ENCODE measurements around the gene RAD51AP1.

Gene RAD51AP1

DNA sequence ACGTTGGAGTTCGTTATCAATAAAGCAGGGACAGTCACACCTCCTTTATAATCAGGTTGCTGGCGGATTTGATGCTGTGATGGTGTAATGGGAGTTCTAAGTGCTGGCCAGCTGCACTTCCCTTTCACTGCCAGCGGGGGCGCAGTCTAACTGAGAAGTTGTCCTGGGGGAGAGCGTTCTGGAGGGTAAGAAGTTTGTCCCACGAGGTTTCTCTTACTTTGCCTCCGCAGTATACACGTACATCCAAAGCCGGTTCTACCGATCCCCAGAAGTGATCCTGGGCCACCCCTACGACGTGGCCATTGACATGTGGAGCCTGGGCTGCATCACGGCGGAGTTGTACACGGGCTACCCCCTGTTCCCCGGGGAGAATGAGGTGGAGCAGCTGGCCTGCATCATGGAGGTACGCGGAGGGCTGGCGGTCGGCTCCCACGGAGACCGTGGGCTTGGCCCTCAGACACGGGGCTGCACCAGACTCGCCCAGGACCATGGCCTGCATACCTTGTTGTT is 66.0 kb downstream of the RAD51AP1 start:
- Histone ChIP-seq H3K27me3 (ENCODE audit: insufficient read depth, low read depth, severe bottlenecking) (no peaks in the 10 kb centered on the region), H3K36me3 (no peaks in the 10 kb centered on the region), H3K9me3 (ENCODE audit: severe bottlenecking) (no peaks in the 10 kb centered on the region), H3K27ac (peak overlapping the region; percentile 71), H3K4me3 (ENCODE audit: low read depth, low read length) (peak overlapping the region; percentile 92)
- TF ChIP-seq, protein P1, sequence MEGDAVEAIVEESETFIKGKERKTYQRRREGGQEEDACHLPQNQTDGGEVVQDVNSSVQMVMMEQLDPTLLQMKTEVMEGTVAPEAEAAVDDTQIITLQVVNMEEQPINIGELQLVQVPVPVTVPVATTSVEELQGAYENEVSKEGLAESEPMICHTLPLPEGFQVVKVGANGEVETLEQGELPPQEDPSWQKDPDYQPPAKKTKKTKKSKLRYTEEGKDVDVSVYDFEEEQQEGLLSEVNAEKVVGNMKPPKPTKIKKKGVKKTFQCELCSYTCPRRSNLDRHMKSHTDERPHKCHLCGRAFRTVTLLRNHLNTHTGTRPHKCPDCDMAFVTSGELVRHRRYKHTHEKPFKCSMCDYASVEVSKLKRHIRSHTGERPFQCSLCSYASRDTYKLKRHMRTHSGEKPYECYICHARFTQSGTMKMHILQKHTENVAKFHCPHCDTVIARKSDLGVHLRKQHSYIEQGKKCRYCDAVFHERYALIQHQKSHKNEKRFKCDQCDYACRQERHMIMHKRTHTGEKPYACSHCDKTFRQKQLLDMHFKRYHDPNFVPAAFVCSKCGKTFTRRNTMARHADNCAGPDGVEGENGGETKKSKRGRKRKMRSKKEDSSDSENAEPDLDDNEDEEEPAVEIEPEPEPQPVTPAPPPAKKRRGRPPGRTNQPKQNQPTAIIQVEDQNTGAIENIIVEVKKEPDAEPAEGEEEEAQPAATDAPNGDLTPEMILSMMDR (IDR thresholded peaks at IDR 0.05; ENCODE audit: low read depth, low read length), result peak; percentile 93
- DNase-seq, result peak; percentile 84

DNA sequence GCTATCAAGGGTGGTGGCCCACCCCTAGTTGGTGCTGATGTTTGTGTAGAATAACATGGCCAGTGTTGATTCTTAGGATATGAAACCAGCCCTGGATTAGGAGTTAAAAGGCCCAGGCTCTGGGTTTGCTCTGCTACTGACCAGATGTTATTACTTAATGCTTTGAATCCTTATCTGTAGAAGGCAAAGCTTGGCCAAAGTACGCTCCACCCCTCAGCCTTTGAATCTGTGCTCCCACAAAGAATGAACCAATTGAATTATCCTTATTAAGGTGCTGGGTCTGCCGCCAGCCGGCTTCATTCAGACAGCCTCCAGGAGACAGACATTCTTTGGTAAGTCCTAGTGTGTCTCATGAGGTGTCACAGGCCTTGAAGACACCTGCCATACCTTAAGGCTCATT is 68.4 kb downstream of the RAD51AP1 start:
- H3K4me3 ChIP-seq (ENCODE audit: low read depth, low read length), result no peak overlapping the region
- TF ChIP-seq, protein P1 (IDR thresholded peaks at IDR 0.05; ENCODE audit: low read depth, low read length), result no peak
- DNase-seq, result peak; percentile 64
- no peaks in the 10 kb centered on the region for H3K27me3 ChIP-seq (ENCODE audit: insufficient read depth, low read depth, severe bottlenecking)
- H3K36me3 ChIP-seq, result no peaks in the 10 kb centered on the region; the same call in 1 of the 2 replicates
- H3K27ac ChIP-seq, result peak overlapping the region; percentile 27; the same call in 1 of the 2 replicates
- H3K9me3 ChIP-seq (ENCODE audit: severe bottlenecking), result no peaks in the 10 kb centered on the region

GRCh38 chr12:4609071-4609470 is 70.4 kb downstream of the RAD51AP1 start:
- H3K36me3 ChIP-seq, result peaks cover 16% of the 10 kb centered on the region
- no peak overlapping the region for H3K27ac ChIP-seq
- H3K4me3 ChIP-seq (ENCODE audit: low read depth, low read length), result no peak overlapping the region
- DNase-seq, result no peak
- TF ChIP-seq, protein P1 (IDR thresholded peaks at IDR 0.05; ENCODE audit: low read depth, low read length), result no peak
- no peaks in the 10 kb centered on the region for H3K27me3 ChIP-seq (ENCODE audit: insufficient read depth, low read depth, severe bottlenecking)
- H3K9me3 ChIP-seq (ENCODE audit: severe bottlenecking), result no peaks in the 10 kb centered on the region

All from WERI-Rb-1 (cell line).